GM21381 (cell line): ENCODE data around the gene PRSS57.
"Not testable (repeated sequence)": the region's sequence is repeated elsewhere in the genome, so short reads cannot be mapped to it uniquely, and the experiment has no call there.

Experiments
- ATAC-seq: cut with Tn5 transposase; IDR thresholded peaks from one replicate; pipeline ENCODE4 v1.9.1; 2021; ENCODE audit warnings: mild to moderate bottlenecking, moderate library complexity; ENCODE audit not compliant: unreplicated experiment

The PRSS57 gene

DNA sequence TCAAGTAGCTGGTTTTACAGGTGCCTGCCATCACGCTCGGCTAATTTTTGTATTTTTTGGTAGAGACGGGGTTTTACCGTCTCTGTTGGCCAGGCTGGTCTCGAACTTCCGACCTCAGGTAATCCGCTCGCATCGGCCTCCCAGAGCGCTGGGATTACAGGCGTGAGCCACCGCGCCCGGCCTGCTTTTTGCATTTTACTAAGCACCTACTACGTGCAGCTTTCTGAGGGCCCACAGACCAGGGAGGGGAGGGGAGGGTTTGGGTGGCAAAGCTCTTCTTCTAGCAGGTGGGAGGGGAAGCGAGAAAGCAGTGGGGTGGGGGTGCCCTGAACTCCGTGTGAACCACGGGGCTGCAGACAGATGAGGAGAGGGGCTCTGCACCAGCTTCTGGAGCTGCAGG is 28.5 kb upstream of the PRSS57 start:
- no peak for ATAC-seq

DNA sequence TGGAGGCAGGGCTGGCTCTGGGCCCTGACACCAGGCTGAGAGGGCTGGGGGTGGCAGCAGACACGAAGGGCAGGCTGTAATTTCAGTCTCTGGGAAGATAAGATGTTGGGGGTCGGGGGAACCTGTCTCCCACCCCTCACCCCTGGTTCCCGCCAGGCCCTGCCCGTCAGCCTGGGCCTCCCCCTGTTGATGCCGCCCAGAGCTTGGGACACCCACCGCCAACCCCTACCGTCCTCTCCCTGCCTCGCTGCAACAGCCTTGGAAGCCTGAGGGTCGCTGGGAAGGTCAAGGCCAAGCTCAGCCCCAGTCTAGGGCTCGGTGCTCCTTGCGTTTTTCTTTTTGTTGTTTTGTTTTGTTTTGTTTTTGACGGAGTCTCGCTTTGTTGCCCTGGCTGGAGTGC is 28.0 kb upstream of the PRSS57 start:
- no peak for ATAC-seq

DNA sequence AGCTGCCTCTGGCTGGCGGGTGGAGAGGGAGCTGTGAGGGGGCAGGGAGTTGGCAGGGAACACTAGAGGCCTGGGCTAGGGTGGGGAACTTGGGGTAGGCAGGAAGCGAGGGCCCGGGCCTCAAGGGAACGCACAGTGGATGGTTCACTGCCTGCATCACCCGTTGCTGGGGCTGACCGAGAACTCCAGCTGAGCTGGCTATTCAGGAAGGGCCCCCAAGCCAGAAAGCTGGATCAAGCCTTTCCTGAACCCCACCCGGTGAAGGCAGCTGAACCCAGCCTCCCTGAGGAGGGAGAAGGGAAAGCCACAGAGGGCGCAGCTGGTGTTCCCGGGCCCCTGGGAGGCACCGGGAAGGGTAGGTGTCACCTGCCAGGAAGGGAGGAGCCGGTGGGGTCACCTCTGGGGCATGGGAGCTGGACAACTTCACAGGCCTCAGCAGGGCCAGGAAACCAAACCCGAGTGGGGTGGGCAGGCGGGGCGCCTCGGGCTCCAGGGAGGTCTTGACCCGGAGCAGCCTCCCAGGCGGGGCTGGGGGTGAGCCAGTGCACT is 27.4 kb upstream of the PRSS57 start:
- no peak for ATAC-seq

DNA sequence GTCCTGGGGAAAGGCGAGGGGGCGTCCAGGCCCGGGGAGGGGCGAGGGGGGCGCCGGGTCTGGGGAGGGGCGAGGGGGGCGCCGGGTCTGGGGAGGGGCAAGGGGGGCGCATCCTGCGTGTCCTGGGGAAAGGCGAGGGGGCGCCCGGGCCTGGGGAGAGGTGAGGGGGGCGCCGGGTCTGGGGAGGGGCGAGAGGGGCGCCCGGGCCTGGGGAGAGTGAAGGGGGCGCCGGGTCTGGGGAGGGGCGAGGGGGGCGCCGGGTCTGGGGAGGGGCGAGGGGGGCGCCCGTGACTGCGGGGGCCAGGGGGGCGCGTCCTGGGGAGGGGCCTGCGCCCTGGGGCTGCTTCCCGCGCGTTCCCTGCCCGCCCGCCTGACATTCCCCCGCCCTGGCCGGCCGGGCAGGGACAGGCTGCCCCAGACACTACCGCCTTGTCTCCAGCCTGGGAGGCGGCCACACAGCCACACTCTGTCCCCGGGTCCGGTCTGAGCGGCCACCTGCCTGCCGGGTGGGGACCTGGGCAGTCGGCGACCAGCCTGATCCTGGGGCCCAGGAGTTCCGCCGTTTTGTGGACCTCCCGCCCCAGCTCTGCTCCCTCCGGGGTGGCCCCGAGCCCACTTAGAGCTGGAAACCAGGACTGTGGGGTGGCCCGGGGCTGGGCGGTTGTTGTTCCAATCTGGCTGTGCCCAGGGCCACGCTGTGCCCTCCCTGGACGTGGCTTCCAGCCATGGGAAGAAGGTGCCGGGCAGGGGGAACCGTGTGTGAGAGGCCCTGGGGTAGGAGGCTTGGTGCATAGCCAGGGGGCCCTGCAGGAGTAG is 25.3 kb upstream of the PRSS57 start:
- ATAC-seq: no peak

DNA sequence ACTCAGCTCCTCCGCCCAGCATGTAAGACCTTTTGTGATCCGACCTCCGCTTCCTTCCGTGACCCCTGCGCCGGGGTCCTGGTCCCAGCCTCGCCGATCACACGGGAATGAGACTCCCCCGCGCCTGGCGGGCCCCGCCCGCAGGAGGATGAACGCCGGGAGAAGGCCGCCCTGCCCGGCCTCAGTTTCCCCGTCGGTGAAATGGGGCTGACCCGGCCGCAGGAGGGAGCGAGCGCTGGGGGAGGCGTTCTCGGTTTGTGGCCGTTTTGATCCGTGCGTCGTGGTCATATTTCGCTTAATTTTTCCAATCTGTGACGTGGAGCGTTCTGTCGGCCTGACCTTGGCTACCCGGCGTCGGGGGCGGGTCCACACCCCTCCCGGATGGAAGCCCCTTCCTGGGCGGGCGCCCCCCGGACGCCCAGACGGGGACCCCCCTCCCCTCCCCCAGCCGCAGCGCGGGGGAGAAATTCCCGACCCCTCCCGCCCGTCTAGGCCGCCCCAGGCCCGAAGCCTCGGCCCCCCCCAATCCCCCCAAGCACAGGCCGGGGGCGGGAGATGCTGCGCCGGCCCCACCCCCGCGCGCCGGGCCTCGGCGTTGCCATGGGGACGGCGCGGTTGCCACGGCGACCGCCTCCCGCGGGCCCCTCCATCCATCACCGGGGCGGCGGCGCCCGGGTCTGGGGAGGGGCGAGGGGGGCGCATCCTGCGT is 24.5 kb upstream of the PRSS57 start:
- no peak for ATAC-seq

DNA sequence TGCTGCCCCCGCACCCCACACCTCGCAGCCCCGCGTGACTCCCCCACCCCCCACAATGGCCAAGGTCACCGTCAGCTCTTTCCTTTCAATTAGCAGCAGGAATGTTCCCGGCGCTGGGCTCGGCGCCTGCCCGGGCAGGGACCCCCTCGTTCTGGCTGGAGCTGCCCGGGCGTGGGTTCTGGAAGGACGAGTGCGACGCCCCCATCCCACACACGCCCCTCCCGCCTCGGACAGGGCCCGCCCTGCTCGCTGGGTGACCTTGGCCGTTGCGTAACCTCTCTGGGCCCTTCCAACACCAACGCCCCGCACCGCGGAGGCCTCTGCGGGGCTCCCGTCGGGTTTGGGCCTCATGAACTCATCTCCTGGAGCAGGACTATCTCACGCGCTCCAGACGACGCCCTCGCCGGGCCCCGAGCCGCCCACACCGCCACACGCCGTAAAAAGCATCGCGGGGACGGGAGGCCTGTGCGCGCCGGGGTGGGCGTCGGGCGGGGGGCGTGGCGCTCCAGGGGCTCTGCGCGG is 23.8 kb upstream of the PRSS57 start:
- ATAC-seq: no peak

DNA sequence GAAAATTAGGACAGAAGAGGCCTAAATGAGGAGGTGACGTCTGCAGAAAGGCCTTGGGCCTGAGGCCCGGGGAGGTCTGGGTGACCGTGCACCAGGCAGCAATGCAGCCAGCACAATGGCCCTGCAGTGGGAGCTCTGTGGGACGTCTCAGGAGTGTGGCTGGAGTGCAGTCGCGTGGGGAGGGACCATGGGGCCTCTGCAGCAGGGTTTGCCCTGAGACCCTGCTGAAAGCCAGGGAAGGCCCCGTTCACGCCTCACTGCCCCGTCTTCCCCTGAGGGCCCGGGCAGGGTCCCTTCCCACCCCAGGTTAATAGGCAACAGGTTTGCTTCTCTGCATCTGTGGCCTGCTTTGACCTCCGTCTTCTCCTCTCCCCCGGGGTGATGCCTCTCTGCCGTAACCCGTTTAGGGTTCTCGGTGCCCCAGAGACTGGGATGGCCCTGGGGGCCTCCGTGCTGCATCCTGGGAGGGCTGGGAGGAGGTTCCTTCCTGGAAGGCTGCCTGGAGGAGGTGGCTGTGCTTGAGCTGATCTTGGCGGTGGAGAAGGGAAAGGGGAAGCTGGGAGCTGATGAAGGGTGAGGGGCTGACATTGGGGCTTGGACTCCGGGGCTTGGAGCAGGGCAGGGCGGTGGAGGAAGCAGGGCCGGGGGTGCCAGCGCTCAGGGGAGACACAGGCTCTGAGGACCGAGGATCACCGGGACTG is 23.1 kb upstream of the PRSS57 start:
- no peak for ATAC-seq

DNA sequence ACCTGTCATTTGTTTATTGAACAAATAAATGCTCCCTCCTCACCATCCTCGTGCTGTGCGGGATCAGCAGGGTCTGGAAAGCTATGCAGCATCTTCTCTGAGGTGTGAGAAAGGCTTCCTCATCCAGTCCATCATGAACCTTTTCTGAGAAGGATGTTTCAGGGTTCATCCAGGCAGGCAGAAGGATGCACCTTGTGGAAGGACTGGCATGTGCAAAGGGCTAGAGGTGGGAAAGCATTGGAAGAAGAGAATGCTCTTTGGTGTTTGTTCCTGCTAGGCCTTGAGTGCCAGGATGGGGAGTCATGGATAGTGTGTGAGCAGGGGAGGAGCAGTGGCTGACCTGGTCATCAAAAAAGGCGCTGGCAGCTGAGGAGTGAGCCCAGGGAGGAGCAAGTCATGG is 20.1 kb upstream of the PRSS57 start:
- ATAC-seq: no peak

DNA sequence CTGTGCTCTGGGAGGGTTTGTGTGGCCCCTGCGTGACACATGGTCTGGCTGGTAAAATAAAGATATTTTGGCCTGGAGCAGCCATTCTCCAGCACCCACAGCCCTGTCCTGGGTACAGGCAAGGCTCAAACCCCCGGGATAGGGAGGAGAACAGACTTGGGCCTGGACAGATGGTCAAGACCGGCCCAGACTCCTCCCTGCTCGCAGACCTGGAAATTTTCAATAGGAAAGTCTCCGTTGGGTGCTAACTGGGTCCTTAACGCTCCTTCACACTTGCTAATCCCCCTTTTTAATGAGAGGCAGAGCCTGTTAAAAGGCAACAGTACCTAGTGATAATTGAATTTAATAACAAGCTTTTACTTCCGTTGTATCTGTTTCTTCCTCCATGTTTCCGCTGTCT is 16.0 kb upstream of the PRSS57 start:
- no peak for ATAC-seq

DNA sequence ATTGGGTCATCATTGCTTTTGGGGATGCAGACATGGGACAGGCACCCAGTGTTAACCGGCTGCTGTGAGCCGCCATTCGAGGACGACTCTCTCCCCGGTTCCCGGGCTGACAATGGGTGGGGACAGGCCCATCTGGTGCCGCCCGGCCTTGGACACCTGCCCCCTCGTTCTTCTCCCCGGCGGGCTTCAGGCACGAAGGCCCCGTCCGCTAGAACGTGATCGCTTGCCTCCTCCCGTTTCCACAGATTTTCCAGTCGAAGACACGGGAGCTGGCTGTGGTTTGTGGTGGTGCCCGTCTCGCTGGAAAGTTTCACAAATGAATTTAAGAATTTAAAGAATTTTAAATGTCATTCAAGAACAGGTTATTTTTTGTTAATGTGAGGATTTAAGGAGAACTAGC is 15.5 kb upstream of the PRSS57 start:
- no peak for ATAC-seq

DNA sequence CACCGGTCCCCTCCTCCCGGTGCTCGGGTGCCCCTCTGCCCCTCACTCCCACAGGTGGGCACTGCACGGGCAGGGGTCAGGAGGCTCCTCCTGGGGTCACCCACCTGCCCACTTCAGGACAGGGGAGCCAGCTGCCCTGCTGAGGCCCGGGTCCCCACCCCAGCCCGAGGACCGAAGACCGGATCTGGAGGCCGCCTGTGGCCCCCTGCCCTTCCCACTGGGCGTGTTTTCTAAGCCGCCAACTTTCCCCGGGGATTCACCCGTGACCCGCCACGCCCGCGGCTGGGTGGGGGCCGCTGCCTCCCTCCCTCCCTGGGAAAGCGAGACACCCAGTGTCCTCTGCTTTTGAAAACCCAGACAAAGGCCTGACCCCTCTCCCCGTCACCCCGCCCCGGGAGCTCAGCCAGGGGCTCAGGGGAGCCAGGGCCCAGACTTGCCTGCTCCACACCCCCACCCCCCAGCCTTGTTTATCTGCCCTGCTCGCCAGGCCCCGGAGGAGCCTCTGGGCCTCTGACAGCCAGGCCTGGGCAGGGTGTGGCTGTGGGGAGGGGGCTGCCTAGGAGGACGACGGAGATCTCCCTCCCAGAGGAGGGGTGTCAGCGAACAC is 14.8 kb upstream of the PRSS57 start:
- ATAC-seq: no peak

DNA sequence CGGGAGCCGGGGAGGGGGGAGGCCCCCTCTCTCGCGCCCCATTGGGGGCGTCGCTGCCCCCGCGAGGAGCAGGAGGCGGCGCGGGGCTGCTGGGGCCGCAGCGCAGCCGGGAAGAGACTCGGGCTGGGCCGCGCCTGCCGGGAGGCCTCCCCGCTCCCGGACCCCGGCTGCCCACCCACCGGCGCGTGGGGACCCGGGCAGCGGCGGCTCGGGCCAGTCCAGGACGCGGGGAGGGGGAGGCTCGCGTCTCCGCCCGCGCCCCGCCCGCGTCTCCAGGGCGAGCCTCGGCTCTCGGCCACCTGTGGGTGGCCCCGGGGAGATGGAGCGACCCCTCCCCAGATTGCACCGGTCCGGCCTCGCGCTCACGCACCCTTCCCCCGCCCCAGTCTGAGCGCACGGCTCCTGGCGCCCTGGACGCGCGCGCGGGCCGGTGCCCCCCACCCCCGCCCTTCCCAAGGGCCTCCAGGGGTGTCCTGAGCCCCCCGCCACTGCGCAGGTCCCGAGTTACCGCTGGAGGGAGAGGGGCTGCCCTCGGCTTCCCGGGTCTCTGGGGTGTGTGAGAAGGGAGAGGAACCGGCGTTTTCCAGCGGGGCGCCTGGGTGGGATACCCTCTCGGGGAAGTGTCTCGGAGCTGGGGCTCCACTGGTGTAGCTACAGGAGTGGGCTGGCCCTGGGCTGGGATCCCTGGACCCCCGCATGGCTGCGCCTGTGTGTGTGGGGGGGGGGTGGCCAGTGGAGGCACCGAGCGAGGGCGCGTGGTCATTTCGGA is 14.1 kb upstream of the PRSS57 start:
- ATAC-seq: no peak

DNA sequence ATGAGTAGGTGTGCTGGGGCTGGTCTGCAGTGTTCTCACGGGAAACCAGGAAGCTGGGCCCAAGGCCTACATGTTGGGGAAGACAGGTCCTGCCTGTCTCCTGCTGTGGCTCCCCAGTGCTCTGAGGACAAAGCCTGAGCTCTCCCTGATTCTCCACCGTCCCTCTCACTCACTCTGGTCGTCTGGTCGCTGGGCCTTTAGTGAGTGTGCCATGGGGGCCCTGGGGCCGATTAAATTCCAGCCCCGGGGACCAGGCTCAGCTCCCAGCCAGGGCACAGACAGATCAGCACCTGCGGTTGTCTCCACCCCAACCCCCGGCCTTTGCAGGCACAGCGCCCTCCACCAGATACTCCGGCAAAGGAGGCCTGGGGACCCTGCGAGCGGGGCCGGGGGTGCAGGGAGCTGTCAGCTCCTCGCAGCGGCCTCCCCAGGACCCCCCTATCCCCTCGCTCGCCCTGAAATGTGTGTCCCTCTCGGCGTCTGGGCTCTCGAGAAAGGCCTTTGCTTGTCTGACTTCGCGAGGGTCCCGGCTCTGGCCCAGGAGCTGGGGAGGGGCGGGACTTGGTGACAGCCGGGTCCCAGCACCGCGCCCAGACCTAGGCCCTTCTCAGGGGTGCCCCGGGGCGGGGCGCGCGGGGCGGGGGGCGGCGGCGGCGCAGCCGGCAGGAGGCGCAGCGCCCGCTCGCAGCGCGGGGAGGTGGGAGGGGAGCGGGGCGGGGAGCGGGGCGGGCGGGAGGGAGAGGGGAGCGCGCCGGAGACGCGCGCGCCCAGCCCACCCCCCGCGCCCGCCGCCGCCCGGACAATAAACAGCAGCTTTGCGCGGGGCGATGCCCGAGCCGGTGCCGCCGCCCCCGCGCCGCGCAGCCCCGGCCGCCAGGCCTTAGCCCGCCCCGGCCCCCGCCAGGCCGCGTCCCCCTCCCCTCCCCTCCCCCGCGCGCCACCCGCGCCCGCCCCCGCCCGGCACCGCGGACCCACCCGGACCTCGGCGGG is 13.2 kb upstream of the PRSS57 start, which contains the start of gene PALM:
TSS of gene PALM (plus strand) at position 782 of the 990 bp plus-strand sequence. CDS start 212 bp downstream, outside the sequence.
- ATAC-seq: no peak

DNA sequence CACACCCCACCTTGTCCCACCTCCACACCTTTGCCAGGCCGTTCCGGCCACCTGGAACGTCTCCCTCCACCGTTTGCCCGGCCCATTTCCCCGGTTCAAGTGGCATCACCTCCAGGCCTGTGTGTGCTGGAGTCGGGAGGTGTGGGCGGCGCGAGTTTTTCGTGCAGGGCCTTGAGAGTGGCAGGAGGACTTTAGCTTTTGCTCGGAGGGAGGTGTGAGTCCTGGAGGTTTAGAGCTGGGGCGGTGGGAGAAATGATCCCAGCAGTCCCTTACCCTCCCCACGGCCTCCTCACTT is 9.1 kb upstream of the PRSS57 start:
- ATAC-seq: no peak

DNA sequence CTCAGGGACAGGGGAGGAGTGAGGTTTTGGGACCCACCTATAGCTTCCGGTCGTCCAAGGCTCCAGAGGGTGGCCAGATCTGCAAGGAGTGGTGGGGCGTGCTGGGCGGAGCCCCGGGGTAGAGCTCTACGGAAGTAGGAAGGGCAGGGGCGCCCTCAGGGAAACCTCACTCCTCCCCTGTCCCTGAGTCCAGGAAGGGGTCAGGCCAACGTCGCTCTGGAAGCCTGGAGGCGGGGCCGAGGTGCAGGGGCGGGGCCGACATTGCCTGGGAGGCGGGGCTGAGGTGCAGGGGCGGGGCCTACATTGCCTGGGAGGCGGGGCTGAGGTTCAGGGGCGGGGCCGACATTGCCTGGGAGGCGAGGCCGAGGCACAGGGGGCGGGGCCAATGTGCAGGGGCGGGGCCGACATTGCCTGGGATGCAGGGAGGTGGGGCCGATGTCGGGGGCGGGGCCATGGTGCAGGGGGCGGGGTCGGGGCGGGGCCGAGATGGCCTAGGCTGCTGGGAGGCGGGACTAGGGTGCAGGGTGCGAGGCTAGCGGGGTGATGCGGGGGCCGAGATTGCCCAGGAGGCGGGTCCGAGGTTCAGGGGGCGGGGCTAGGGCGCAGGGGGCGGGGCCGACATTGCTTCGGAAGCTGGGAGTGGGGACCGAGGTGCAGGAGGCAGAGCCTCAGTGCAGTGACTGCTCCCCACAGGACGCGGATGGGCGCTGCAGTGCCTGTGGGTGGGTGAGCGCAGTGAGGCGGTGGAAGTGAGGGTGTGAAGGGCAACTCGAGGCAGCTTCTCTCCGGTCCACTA is 8.6 kb upstream of the PRSS57 start:
- no peak for ATAC-seq

DNA sequence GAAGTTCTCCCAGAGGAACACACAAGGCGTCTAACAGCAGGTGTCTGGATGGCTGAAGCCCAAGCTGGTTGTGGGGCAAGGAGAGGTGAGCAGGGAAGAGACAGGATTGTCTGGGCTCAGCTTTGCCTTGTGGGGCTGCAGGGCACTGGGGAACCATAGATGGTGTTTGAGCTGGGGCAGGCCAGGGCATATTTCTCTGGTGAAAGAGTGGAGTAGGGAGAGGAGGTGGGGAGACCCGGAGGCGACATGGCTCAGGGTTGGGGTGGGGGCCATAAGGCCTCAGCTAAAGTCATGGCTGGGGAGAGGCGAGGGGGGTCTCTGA is 8.0 kb upstream of the PRSS57 start:
- ATAC-seq: no peak

DNA sequence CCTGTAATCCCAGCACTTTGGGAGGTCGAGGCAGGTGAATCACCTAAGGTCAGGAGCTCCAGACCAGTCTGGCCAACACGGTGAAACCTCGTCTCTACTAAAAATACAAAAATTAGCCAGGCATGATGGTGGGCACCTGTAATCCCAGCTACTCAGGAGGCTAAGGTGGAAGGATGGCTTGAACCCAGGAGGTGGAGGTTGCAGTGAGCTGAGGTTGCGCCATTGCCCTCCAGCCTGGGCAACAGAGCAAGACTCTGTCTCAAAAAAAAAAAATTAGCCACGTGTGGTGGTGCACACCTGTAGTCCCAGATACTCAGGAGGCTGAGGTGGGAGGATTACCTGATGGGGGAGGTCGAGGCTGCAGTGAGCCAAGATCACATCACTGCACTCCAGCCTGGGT is 7.6 kb upstream of the PRSS57 start:
- not testable (repeated sequence) for ATAC-seq

DNA sequence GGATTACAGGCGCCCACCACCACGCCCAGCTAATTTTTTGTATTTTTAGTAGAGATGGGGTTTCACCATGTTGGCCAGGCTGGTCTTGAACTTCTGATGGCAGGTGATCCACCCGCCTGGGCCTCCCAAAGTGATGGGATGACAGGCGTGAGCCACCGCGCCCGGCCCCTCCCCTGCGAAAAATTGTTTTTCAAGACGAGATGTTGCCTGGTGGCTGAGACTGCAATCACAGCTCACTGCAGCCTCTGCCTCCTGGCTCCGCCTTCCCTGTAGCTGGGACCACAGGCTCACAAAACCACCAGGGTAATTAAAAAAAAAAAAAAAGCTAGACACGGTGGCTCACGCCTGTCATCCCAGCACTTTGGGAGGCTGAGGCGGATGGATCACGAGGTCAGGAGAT is 4.6 kb upstream of the PRSS57 start:
- ATAC-seq: not testable (repeated sequence)
